ENCODE measurements around the gene PHLDB3. TPM values are rescaled to one million over a fixed set of nuclear protein-coding genes. Genes with fewer than 3 reads are reported as not detected.
"Not testable (repeated sequence)": the region's sequence is repeated elsewhere in the genome, so short reads cannot be mapped to it uniquely, and the experiment has no call there.

Gene PHLDB3
- total RNA-seq, result 10 to 100 TPM; 23.1 to 27.3 TPM

DNA sequence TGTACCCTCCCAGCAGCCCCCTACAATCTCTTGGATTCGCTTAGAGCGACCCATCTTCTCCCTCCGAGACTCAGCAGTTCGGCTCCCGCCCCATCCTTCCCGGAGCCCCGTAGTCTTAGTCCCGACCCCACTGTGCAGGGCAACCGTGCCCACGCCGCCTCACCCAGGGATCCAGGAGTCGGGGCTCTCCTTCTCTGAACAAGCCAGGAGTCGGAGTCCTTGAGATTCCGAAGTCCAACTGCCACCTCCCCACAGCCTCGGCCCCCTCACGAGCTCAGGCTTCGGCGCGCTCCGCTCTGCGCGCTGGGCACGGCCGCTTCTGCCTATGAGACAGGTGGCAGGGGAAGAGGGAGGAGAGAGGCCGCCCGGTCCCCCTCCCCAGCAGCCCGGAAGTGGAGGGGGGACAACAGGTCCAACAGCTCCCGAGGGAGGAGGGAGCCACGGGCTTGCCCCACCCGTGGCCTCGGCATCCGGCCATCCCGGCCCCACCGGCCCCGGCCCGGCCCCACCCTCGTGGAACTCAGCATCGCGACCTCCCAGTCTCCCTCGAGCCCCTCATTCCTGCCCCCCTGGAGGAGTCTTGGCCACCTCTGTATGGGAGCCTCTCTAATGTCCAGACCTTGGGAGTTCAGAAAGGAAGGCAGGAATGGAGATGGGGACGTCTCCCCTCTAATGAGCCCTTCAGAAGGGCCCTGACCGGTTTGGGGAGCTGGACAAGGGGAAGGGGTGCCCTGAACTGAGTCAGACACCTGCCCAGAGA, at the start of gene PHLDB3:
PHLDB3 (minus strand) TSS at position 321 of the 760 bp plus-strand sequence. CDS start 628 bp downstream, outside the sequence.
- peak; percentile 37 to 40 for ATAC-seq
- Mint-ChIP-seq H3K36me3 (peaks cover 13 to 14% of the 10 kb centered on the region in 2 donors), H3K9me3 (no peaks in the 10 kb centered on the region), H3K27ac (peak within 1 kb of the TSS; percentile 93 to 96)
- DNase-seq (ENCODE audit: low spot score in 2 of 2), result peak; percentile 58 to 61

GRCh38 chr19:43553656-43554055, 49.1 kb upstream of the PHLDB3 start:
- ATAC-seq, result no peak
- Mint-ChIP-seq H3K36me3 (no peaks in the 10 kb centered on the region), H3K27ac (peak overlapping the region in 1 of 2 donors; percentile 60), H3K9me3 (no peaks in the 10 kb centered on the region)
- DNase-seq (ENCODE audit: low spot score in 2 of 2), result no peak

DNA sequence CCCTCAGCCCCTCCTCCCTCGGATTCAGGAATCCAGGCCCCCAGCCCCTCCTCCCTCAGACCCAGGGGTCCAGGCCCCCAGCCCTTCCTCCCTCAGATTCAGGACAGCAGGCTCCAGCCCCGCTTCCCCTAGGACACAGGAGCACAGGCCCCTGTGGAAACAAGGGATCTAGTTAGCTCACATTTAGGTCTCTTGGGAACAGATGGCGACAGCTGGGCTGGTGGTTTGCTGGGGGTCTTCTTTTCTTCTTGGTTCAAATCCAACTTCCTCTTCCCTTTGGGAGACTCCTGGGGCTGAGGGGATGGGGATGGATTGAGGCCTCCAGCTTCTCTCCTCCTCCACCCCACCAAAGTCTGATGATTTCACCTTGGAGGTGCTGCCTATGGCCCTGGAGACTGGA, 48.1 kb upstream of the PHLDB3 start:
- Mint-ChIP-seq H3K9me3 (no peaks in the 10 kb centered on the region), H3K27ac (peak overlapping the region; percentile 50 to 60), H3K36me3 (no peaks in the 10 kb centered on the region)
- ATAC-seq (no peak), DNase-seq (ENCODE audit: low spot score in 2 of 2) (no peak)

DNA sequence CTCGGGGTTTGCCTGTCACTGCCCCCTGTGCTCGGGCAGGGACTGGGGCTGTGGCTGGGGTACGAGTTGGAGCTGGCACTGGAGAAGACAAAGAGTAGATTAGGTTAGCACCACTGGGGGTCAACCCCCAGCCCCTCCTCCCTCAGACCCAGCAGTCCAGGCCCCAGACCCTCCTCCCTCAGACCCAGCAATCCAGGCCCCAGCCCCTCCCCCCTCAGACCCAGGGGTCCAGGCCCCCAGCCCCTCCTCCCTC, 47.6 kb upstream of the PHLDB3 start:
- H3K9me3 Mint-ChIP-seq, result no peaks in the 10 kb centered on the region
- DNase-seq (ENCODE audit: low spot score in 2 of 2) (no peak), ATAC-seq (no peak)
- no peaks in the 10 kb centered on the region for H3K36me3 Mint-ChIP-seq
- H3K27ac Mint-ChIP-seq, result peak overlapping the region; percentile 31 to 73

DNA sequence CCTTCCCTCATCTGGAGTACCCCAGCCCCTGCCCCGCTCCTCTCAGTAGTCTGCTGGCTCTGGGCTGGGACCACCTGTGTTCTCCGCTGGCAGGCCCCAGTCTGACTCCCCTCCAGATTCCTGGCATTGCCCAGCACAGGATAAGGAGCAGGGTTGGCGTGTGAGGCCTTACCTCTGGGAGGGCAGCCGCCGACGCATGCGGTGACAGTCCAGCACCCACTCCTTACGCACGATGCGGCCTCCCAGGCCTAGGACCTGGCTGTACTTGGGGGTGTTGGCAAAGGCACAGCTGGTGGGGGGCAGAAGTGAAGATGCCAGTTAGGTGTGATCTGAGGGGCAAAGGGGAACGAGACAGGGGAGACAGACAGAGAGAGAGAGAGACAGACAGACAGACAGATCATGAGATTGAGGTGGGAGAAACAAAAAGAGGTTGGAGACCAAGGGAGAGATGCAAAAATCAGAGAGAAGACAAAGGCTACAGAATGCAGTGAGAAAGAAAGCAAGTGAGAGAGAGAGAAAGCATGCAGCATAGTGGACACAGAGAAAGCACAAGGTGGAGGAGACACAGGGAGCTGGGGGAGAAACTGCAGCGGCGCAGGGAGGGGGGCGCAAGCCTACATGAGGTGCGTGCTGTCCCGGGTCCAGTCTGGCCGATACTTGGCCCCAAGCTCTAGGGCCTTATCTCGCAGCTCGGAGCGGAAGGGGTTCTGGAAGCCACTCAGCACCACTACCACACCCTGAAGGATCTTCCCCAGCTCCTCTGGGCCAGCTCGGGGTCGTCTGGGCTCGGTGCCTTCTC, 47.1 kb upstream of the PHLDB3 start:
- ATAC-seq (no peak), DNase-seq (ENCODE audit: low spot score in 2 of 2) (no peak)
- Mint-ChIP-seq H3K36me3 (no peaks in the 10 kb centered on the region), H3K9me3 (no peaks in the 10 kb centered on the region), H3K27ac (peak overlapping the region; percentile 31 to 73)

DNA sequence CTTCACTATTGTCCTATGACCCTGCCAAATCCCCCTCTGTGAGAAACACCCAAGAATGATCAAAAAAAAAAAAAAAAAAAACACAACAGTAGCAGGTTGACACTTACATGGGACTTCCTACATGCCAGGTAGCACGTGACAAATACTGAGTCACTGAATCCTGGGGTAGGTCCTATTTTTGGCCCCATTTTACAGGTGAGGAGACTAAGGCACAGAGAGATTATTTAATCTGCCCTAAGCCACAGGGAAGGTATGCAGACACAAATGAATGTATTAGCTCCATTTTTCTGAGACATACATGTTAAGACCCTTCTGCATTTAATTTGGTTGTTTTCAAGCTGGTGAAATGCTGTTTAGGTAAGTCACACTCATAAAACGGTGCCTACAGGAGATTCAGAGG, 44.2 kb upstream of the PHLDB3 start:
- no peaks in the 10 kb centered on the region for H3K36me3 Mint-ChIP-seq
- H3K9me3 Mint-ChIP-seq, result no peaks in the 10 kb centered on the region
- DNase-seq (ENCODE audit: low spot score in 2 of 2) (no peak), ATAC-seq (no peak)
- H3K27ac Mint-ChIP-seq, result peak overlapping the region in 1 of 2 donors; percentile 22

- H3K27ac Mint-ChIP-seq; H3K9me3 Mint-ChIP-seq; ATAC-seq; DNase-seq (ENCODE audit: low spot score in 2 of 2); H3K36me3 Mint-ChIP-seq: not testable (repeated sequence)
Observed at GRCh38 chr19:43547926-43548325, 43.4 kb upstream of the PHLDB3 start.

DNA sequence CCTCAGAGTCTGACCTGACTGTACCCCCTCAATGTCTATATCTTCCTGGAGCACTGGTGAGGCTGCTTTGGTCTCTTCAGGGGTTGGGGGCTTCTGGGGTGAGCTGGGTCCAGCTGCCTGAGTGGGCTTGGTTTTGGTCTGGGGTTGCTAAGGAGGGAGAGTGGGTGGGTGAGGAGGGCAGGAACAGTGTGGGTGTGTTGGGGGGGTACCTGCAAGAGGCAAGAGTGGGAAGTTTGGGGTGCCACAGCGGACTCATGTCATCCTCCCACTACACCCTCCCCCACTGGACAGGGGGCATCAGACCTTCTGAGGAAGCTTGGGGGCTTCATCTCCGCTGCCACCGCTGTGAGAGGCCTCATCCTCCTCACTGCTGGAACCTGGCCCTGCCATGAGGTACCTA, 42.0 kb upstream of the PHLDB3 start:
- Mint-ChIP-seq H3K9me3 (no peaks in the 10 kb centered on the region), H3K36me3 (peaks cover 1 to 2% of the 10 kb centered on the region in 2 donors), H3K27ac (peak overlapping the region; percentile 53 to 86)
- ATAC-seq (no peak), DNase-seq (ENCODE audit: low spot score in 2 of 2) (no peak)

GRCh38 chr19:43545981-43546380, 41.4 kb upstream of the PHLDB3 start:
- Mint-ChIP-seq H3K9me3 (no peaks in the 10 kb centered on the region), H3K27ac (peak overlapping the region; percentile 65 to 82), H3K36me3 (peaks cover 5 to 7% of the 10 kb centered on the region in 2 donors)
- no peak for DNase-seq (ENCODE audit: low spot score in 2 of 2)
- ATAC-seq, result no peak

DNA sequence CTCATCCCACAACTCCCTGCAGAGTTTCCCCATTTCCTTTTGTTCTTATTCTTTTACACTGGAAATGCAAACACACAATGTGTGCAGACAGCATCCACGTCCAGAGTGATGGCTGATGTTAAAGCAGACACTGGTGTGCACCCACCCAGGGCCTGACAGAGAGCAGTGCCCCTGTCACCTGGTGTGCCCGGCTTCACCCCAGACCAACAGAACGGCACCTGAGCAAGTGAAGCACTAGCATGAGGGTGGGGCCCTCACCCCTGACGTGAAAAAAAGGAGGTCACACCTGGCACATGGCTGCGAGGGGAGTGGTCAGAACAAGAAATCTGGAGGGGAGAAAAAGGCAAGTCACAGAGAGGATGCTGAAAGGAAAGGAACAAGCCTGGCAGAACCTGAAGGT, 40.7 kb upstream of the PHLDB3 start:
- H3K27ac Mint-ChIP-seq, result peak overlapping the region; percentile 82 to 92
- DNase-seq (ENCODE audit: low spot score in 2 of 2), result no peak
- no peak for ATAC-seq
- peaks cover 6 to 7% of the 10 kb centered on the region in 2 donors for H3K36me3 Mint-ChIP-seq
- no peaks in the 10 kb centered on the region for H3K9me3 Mint-ChIP-seq

GRCh38 chr19:43544077-43544476, 39.5 kb upstream of the PHLDB3 start:
- Mint-ChIP-seq H3K36me3 (peaks cover 16 to 18% of the 10 kb centered on the region in 2 donors), H3K9me3 (peaks cover 3% of the 10 kb centered on the region in 2 donors), H3K27ac (peak overlapping the region in 1 of 2 donors; percentile 82)
- DNase-seq (ENCODE audit: low spot score in 2 of 2) (no peak), ATAC-seq (no peak)

DNA sequence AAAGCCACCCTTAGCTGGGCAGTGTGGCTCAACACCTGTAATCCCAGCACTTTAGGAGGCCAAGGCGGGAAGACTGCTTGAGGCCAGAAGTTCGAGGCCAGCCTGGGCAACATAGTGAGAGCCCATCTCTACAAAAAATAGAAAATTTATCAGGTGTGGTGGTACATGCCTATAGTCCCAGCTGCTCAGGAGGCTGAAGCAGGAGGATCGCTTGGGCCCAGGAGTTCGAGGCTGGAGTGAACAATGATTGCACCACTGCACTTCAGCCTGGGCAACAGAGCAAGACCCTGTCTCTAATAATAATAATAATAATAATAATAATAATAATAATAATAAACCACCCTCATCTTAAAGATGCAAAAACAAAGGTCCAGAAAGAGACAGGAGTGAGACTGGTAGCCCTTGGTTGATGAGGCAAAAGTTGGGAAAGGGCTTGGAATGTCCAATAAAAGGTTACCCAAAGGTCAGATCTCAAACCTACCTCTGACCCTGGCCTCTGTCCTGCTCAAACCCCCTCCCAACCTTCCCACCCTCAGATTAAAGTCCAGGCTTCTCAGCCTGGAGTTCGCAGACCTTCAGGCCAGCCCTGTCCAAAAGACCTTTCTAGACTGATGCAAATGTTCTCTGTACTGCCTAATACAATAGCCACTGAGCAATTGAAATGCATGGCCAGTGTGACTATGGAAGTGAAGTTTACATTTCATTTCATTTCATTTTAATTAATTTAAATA, 37.5 kb upstream of the PHLDB3 start:
- no peak overlapping the region for H3K27ac Mint-ChIP-seq
- ATAC-seq (no peak), DNase-seq (ENCODE audit: low spot score in 2 of 2) (no peak)
- H3K9me3 Mint-ChIP-seq, result peaks cover 5 to 9% of the 10 kb centered on the region in 2 donors
- H3K36me3 Mint-ChIP-seq, result peaks cover 26 to 28% of the 10 kb centered on the region in 2 donors

DNA sequence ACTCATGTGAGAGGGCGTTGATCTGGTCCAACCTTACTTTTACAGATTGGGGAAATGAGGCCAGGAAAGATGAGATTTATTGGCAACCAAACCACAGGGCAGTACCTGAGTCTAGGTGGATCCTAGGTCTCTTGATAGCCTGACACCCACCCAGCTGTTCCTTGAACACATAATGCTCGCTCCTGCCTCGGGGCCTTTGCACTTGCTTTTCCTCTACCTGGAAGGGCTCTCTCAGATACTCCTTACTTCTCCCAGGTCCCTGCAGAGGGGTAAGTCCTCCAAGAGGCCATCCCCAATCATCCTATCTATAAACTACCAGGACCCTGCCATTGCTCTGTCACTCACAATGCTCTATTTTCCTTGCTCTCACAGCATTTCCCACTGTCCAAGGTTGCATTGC, 35.8 kb upstream of the PHLDB3 start:
- peaks cover 26 to 30% of the 10 kb centered on the region in 2 donors for H3K36me3 Mint-ChIP-seq
- no peak for DNase-seq (ENCODE audit: low spot score in 2 of 2)
- peaks cover 5 to 9% of the 10 kb centered on the region in 2 donors for H3K9me3 Mint-ChIP-seq
- H3K27ac Mint-ChIP-seq, result no peak overlapping the region
- ATAC-seq, result no peak

DNA sequence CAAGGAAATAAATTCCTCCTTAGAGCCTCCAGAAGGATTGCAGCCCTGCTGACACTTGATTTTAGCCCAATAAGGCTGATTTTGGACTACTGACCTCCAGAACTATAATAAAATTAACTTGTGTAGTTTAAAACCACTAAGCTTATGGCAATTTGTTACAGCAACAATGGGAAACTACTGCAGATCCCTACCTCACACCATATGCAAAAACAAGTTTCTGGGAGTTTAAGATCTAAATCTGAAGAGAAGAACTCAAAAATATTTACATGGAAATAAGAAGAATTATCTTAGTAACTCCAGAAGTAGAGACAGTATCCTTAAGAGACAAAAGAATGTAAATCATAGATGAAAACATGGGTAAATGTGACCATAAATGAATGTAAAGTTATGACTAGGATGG, 34.4 kb upstream of the PHLDB3 start:
- peaks cover 26 to 33% of the 10 kb centered on the region in 2 donors for H3K36me3 Mint-ChIP-seq
- peaks cover 5 to 9% of the 10 kb centered on the region in 2 donors for H3K9me3 Mint-ChIP-seq
- no peak for DNase-seq (ENCODE audit: low spot score in 2 of 2)
- no peak for ATAC-seq
- no peak overlapping the region for H3K27ac Mint-ChIP-seq

- peak overlapping the region in 1 of 2 donors; percentile 29 for H3K27ac Mint-ChIP-seq
- H3K9me3 Mint-ChIP-seq, result peaks cover 5 to 9% of the 10 kb centered on the region in 2 donors
- peaks cover 17 to 25% of the 10 kb centered on the region in 2 donors for H3K36me3 Mint-ChIP-seq
- DNase-seq (ENCODE audit: low spot score in 2 of 2) (peak in 1 of 2 donors; percentile 20), ATAC-seq (no peak)
Observed at GRCh38 chr19:43534816-43535761, 30.5 kb upstream of the PHLDB3 start.

GRCh38 chr19:43534305-43534815, 29.8 kb upstream of the PHLDB3 start:
- peak overlapping the region in 1 of 2 donors; percentile 29 for H3K27ac Mint-ChIP-seq
- DNase-seq (ENCODE audit: low spot score in 2 of 2) (no peak), ATAC-seq (no peak)
- peaks cover 4 to 9% of the 10 kb centered on the region in 2 donors for H3K9me3 Mint-ChIP-seq
- peaks cover 12 to 18% of the 10 kb centered on the region in 2 donors for H3K36me3 Mint-ChIP-seq

Measured in activated naive CD4-positive, alpha-beta T cell treated with anti-CD3 and anti-CD28 coated beads, Interleukin-2, amount 50 U/mL, for 72 hours (primary cell).